NB4 (cell line): ENCODE results near the gene LSG1.

Experiments
- POLR2A ChIP-seq: IDR thresholded peaks from 2 replicates; pipeline ENCODE4 v1.6.1; 2011; ENCODE audit warnings: mild to moderate bottlenecking; ENCODE audit not compliant: insufficient read length; ENCODE audit errors: extremely low read depth
- TF ChIP-seq, protein P1 (sequence below): IDR thresholded peaks from one replicate; pipeline ENCODE4 v1.5.1; 2012; ENCODE audit warnings: low read depth, low read length
- TF ChIP-seq, protein P2 (sequence below): IDR thresholded peaks from 2 replicates; pipeline ENCODE4 v1.6.1; 2011; ENCODE audit warnings: low read depth, low read length

DNA sequence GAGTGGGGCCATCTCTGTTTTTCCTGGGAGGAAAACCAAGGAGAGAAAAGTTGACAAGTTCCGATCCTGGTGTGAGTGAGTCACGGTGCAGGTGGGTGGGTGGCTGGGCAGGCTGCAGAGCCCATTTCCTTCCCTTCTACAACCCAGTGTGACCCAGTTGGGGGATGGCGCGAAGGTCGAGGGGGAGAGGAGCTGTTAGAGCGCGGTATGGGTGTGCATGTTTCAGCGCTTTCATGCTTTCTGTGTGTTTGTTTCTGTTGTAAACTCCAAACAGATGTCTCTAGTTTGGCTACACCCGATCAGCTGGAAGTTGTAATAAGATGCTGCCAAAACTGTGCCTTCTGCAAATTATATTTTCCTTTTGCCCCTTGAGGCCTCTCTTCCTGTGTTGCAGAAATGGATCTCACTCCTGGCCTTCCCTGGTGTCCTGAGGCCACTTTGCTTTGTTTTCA, 17.5 kb upstream of the LSG1 start:
- TF ChIP-seq, protein P1, sequence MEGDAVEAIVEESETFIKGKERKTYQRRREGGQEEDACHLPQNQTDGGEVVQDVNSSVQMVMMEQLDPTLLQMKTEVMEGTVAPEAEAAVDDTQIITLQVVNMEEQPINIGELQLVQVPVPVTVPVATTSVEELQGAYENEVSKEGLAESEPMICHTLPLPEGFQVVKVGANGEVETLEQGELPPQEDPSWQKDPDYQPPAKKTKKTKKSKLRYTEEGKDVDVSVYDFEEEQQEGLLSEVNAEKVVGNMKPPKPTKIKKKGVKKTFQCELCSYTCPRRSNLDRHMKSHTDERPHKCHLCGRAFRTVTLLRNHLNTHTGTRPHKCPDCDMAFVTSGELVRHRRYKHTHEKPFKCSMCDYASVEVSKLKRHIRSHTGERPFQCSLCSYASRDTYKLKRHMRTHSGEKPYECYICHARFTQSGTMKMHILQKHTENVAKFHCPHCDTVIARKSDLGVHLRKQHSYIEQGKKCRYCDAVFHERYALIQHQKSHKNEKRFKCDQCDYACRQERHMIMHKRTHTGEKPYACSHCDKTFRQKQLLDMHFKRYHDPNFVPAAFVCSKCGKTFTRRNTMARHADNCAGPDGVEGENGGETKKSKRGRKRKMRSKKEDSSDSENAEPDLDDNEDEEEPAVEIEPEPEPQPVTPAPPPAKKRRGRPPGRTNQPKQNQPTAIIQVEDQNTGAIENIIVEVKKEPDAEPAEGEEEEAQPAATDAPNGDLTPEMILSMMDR: no peak
- no peak for TF ChIP-seq POLR2A
- TF ChIP-seq, protein P2, sequence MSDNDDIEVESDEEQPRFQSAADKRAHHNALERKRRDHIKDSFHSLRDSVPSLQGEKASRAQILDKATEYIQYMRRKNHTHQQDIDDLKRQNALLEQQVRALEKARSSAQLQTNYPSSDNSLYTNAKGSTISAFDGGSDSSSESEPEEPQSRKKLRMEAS: no peak
